NOMO-1 (cell line): ENCODE measurements around the gene MAPK13.
"Not testable (repeated sequence)": the region's sequence is repeated elsewhere in the genome, so short reads cannot be mapped to it uniquely, and the experiment has no call there.

Experiments
- DNase-seq, 2 experiments: peaks; one replicate each; lab custom pipeline; 2025; ENCODE audit not compliant: unreplicated experiment in 2 of 2; lab: John Stamatoyannopoulos, UW

MAPK13 gene

DNA sequence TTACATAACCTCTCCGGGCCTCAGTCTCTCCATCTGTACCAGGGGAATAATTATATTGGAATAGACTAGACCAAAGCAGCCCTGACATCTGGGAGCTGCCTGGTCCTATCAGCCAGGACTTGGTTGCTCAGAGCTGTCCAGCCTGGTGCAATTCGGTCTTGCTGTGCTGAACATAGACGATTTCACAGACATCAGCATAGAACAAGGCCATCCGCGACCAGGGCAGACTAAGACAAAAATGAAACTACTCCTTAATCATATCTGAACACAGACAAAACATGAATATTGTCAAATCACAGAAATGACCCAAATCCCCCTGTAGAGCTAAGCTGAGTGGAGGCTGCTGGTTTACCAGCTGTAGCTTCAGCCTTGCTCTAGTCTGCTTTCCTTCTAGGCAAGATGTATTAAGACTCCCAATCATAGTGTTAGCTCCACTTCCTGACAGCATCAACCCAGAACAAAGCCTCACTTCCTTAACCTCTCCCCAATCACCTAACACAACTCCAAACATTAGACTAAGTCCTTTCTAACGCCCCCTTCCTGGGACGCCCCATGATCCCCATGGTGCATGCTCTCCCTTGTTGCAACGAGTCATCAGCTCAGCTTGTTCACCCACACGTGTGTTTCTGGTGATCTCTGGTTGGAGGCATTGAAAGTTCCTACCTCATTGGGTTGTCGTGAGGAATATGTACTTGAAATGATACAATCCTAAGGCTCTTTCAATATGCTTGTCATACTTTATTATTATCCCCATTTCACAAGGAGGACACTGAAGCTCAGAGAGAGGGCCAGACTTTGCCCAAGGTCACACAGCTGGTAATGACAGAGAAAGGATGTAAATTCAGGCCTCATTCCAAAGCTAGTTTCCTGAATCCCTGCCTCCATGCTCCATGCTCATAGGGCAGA is 3.5 kb upstream of the MAPK13 start:
- no peak for DNase-seq

- no peak for DNase-seq
Measured at GRCh38 chr6:36127462-36128016, 2.8 kb upstream of the MAPK13 start.

DNA sequence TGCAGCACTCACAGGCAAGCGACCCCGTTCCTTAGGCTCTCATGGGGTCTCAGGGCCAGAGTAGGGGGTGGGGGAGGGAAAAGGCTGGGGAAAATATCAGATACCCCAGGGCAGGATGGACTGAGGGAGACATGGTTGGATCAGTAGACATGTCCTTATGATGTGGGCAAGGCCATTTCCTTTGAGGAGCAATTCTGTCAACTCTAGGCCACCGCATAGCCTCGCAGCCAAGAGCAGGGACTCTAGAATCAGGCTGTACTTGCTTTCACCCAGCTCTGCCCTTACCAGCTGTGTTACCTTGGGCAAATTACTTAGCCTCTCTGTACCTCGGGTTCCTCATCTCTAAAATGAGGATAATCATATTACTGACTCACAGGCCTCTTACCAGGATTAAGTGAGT is 2.2 kb upstream of the MAPK13 start:
- DNase-seq: no peak

GRCh38 chr6:36128793-36129192 is 1.5 kb upstream of the MAPK13 start:
- no peak for DNase-seq

GRCh38 chr6:36129334-36129733 is 979 bp upstream of the MAPK13 start:
- not testable (repeated sequence) for DNase-seq

DNA sequence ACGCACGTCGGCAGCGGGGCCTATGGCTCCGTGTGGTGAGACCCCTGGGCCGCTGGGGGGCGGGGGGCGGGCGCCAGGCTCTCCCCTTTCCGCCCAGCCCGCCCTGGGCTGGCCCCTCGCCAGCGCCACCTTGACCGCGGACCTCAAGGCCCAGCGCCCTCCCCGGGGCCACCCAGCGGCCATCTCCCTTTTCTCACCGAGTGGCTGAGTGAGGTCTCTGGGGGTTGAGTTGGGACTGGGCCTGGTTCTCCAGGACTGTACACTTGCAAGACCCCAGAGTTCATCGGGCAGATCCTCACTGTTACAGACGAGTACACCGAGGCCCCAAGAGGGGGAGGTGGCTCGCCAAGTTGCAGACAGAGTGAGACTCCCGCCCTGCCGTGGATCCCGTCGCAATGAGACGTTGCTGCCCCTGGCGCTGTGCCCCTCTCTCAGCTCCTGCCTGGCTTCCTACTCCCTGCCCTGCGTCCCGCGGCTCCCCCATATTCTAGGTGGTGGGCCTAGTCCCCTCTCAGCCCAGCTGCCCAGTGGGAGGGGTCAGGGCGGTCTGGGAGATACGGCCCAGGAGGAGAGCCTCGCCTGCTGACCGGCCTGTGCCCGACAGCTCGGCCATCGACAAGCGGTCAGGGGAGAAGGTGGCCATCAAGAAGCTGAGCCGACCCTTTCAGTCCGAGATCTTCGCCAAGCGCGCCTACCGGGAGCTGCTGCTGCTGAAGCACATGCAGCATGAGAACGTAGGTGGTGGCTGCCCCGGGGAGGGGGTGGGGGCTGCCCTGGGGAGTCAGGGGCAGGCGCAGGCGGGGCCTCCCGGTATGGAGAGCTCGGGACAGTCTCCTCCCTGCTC is 576 bp downstream of the MAPK13 start:
- DNase-seq: no peak

DNA sequence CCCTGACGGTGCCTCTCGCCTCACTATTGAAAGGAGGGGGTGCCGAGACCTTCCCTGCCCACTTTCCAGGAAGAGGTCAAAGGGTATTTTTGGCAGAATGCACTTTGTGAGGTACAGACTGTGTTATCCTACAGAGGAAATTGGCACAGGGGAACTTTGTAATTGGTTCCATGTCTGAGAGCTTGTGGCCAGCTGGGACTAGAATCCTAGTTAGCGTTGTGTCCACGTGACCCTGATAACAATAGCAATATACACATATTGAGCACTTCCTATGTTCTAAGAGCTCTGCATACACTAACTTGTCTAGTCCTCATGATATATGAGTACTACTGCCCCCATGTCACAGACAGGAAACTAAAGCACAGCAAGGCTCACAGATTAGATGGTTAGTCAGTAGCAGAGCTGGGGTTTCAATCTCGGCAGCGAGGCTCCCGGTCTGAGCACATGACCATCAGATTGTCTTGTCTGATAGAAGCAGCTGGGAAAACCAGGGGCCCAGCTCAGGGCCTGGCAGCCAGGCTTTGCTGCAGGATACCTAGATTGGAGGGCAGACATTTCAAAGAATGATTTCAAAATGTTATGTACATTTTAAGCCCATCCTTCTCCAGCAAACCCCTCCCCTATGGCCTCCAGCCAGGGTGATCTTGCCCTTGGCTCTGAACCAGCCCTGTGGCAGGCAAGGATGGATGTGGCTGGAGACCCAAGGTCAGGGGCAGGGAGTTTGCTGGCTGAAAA is 1.4 kb downstream of the MAPK13 start:
- peak in 1 of 2 experiments; percentile 40 for DNase-seq

DNA sequence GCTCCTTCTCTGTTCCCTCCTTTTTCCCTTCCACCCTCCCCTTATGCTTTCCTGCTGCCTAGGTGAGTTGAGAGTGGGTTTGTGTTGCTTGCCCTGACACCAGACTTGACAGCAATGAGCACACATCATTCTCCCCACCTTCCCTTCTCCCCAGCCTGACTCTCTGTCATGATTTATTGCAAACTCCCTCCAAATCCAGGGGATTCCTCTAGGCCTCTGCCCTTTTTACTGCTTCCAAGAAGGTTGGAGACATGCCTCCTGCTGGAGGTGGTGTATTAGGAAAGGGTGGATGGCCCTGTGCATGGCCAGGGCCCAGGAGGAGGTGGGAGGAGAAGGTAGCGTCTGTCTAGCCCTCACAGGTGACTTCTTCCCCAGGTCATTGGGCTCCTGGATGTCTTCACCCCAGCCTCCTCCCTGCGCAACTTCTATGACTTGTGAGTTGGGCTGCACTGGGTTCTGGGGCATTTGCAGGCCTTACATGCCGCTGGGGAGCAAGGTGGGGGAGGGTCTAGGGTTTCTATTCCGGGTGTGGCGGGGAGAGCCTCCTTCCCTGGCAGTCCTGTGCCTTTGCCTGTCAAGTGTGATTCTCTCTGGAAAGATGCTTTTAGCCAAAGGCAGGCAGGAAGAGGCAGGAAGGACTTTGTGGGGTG is 2.1 kb downstream of the MAPK13 start:
- DNase-seq: no peak

DNA sequence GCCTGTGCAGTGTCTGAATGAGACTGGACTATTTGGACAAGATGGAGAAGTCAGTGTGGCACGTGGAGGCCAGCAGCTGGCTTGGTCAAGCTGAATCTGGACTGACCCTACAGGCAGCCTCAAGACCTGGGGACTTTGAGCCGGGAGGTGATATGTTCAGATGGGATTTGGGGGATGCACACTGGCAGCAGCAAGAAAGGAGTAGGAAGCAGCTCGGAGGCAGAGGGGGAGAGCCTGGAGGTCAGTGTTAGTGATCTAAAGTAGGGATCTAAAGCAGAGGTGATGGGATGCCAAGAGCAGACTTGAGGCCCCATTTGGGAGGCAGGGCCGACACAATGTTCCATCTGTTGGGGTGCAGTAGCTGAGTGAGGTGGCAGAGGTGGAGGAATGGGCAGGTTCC is 2.8 kb downstream of the MAPK13 start:
- DNase-seq: no peak

- DNase-seq: no peak
Measured at GRCh38 chr6:36133912-36134311, 3.6 kb downstream of the MAPK13 start.

- DNase-seq: no peak
Measured at GRCh38 chr6:36135053-36135731, 4.9 kb downstream of the MAPK13 start.

- DNase-seq: no peak
Measured at GRCh38 chr6:36136034-36136433, 5.7 kb downstream of the MAPK13 start.

DNA sequence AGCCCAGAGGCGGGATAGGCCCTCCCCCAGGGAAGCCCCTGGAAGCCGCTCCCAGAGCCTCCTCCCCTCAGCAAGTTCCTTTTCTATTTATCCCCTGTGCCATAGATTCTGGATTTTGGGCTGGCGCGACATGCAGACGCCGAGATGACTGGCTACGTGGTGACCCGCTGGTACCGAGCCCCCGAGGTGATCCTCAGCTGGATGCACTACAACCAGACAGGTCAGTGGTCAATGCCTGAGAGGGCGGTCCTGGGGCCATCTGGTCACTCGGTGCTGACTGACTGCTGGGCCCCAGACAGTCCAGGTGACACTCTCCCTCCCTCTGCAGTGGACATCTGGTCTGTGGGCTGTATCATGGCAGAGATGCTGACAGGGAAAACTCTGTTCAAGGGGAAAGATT is 6.2 kb downstream of the MAPK13 start:
- DNase-seq: no peak

DNA sequence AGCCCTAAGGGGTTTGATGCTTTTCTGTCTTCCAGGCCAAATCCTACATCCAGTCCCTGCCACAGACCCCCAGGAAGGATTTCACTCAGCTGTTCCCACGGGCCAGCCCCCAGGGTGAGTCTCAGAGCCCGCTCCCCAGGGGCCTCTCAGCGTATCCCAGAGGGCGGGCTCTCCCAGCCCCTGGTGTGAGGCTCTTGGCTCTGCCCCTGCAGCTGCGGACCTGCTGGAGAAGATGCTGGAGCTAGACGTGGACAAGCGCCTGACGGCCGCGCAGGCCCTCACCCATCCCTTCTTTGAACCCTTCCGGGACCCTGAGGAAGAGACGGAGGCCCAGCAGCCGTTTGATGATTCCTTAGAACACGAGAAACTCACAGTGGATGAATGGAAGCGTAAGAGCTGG is 8.4 kb downstream of the MAPK13 start:
- no peak for DNase-seq

DNA sequence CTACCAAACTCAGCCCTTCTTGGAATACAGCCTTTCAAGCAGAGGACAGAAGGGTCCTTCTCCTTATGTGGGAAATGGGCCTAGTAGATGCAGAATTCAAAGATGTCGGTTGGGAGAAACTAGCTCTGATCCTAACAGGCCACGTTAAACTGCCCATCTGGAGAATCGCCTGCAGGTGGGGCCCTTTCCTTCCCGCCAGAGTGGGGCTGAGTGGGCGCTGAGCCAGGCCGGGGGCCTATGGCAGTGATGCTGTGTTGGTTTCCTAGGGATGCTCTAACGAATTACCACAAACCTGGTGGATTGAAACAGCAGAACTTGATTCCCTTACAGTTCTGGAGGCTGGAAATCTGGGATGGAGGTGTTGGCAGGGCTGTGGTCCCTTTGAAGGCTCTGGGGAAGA is 9.1 kb downstream of the MAPK13 start:
- DNase-seq: peak; percentile 19 to 33

- no peak for DNase-seq
Measured at GRCh38 chr6:36139991-36140710, 9.8 kb downstream of the MAPK13 start.

GRCh38 chr6:36141091-36141490 is 10.8 kb downstream of the MAPK13 start:
- peak; percentile 39 to 63 for DNase-seq

DNA sequence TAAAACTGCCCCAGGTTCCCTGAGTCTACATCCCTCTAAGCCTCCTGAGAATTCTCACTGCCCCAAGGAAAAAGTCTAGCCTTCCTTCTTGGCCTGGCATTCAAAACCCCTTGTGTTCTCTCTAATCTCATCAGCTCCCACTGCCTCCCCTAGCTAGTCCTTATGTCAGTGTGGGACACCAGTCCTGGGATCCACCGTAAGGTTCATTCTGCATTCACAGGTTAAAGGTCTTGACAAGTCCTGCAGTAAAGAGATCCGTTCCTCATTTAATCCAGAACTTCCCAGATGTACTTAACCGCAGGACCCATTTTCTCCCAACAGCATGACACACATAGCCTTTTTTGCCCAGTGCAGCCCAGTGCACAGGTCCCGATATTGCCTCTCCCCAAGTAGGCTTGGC is 11.6 kb downstream of the MAPK13 start:
- no peak for DNase-seq
